B cell (primary cell): ENCODE data around the gene MPC2. TPM values are rescaled to one million over a fixed set of nuclear protein-coding genes. Genes with fewer than 3 reads are reported as not detected.

ENCODE experiments used
- ATAC-seq: fragments of 200-7000 bp; cut with Tn5 transposase; one replicate; pipeline ENCODE4 v1.10.0; 2021; ENCODE audit warnings: low read depth, mild to moderate bottlenecking, moderate number of reproducible peaks, moderate library complexity
- CTCF ChIA-PET: fragments of 350-600 bp; sonication (Branson Sonifier 250); formaldehyde crosslinking; loops from one replicate; lab custom pipeline; 2021; ENCODE audit warnings: antibody characterized with exemption, inconsistent platforms; lab: Charles Lee
- POLR2A ChIA-PET: fragments of 350-600 bp; sonication (Branson Sonifier 250); formaldehyde crosslinking; loops from one replicate; lab custom pipeline; 2021; ENCODE audit warnings: antibody characterized with exemption; lab: Charles Lee
- DNase-seq: peaks from one replicate; pipeline ENCODE4 v3.0.0; 2013
- H2AFZ ChIP-seq: 2 replicates; pipeline ENCODE4 v1.6.1; 2012; ENCODE audit warnings: mild to moderate bottlenecking, low read depth, low read length; ENCODE audit not compliant: insufficient read depth, poor library complexity, severe bottlenecking
- H3K27ac ChIP-seq, 2 donors: 1 replicate in 1 of 2; 2 replicates in 1 of 2; pipeline ENCODE4 v1.5.1; 2012 to 2013; ENCODE audit warnings: low read length in 2 of 2, mild to moderate bottlenecking in 2 of 2, moderate library complexity in 1 of 2
- H3K27me3 ChIP-seq, 4 experiments: fragments of 200-600 bp in 1 of 4; sonication (generic) in 1 of 4; replicated peaks in 1 of 4; 1 replicate in 2 of 4; 2 replicates in 2 of 4; pipeline versions ENCODE4 v1.6.1 to v1.7.0; 2013 to 2016; ENCODE audit warnings: low read length in 3 of 4, mild to moderate bottlenecking in 2 of 4, mixed read lengths in 1 of 4, moderate library complexity in 1 of 4; ENCODE audit not compliant: insufficient read depth in 4 of 4, control insufficient read depth in 3 of 4; ENCODE audit errors: control extremely low read depth in 1 of 4
- H3K36me3 ChIP-seq, 2 experiments: replicated peaks in 1 of 2; 1 replicate in 1 of 2; 2 replicates in 1 of 2; pipeline versions ENCODE4 v1.6.1 to v1.7.1; 2013; ENCODE audit warnings: low read length in 1 of 2; ENCODE audit not compliant: insufficient read depth in 2 of 2, control insufficient read depth in 1 of 2; ENCODE audit errors: control extremely low read depth in 1 of 2, extremely low read depth in 1 of 2
- H3K4me1 ChIP-seq, 2 donors: fragments of 200-600 bp in 1 of 2; sonication (generic) in 1 of 2; 1 replicate in 1 of 2; 2 replicates in 1 of 2; pipeline versions ENCODE4 v1.5.1 to v1.6.1; 2013 to 2017; ENCODE audit warnings: low read length in 2 of 2; ENCODE audit not compliant: control insufficient read depth in 2 of 2, insufficient read depth in 2 of 2
- H3K4me2 ChIP-seq: replicated peaks from 2 replicates; pipeline ENCODE3; 2012; ENCODE audit warnings: mild to moderate bottlenecking, low read depth, low read length; ENCODE audit not compliant: poor library complexity, severe bottlenecking
- H3K4me3 ChIP-seq, 5 experiments: fragments of 200-600 bp in 1 of 5; sonication (generic) in 1 of 5; 1 replicate in 3 of 5; 2 replicates in 2 of 5; pipeline versions ENCODE4 v1.5.1 to v1.7.0; 2011 to 2016; ENCODE audit warnings: low read length in 4 of 5, mild to moderate bottlenecking in 4 of 5, low read depth in 2 of 5, control low read depth in 1 of 5, moderate library complexity in 1 of 5; ENCODE audit not compliant: insufficient read depth in 1 of 5; ENCODE audit errors: control extremely low read depth in 1 of 5, extremely low read depth in 1 of 5
- H3K79me2 ChIP-seq: fragments of 200-600 bp; sonication (generic); one replicate; pipeline ENCODE4 v1.6.0; 2016; ENCODE audit warnings: low read length; ENCODE audit not compliant: control insufficient read depth, insufficient read depth
- H3K9ac ChIP-seq: fragments of 200-600 bp; sonication (generic); 2 replicates; pipeline ENCODE4 v1.6.1; 2017; ENCODE audit warnings: mild to moderate bottlenecking, low read length, moderate library complexity
- H3K9me3 ChIP-seq, 3 donors: one replicate each; pipeline versions ENCODE4 v1.6.1 to v1.7.1; 2013; ENCODE audit warnings: low read length in 2 of 3; ENCODE audit not compliant: control insufficient read depth in 2 of 3, insufficient read depth in 1 of 3; ENCODE audit errors: control extremely low read depth in 1 of 3
- H4K20me1 ChIP-seq: 2 replicates; pipeline ENCODE4 v1.6.0; 2012; ENCODE audit warnings: mild to moderate bottlenecking, low read length; ENCODE audit not compliant: insufficient read depth, control insufficient read depth, poor library complexity, severe bottlenecking
- H3K27ac Mint-ChIP-seq: one replicate; pipeline ENCODE4 v1.8.0; 2021; ENCODE audit warnings: mixed read lengths
- H3K27me3 Mint-ChIP-seq: one replicate; pipeline ENCODE4 v1.8.0; 2021; ENCODE audit warnings: mixed read lengths
- H3K4me1 Mint-ChIP-seq: one replicate; pipeline ENCODE4 v1.8.0; 2021; ENCODE audit warnings: mixed read lengths
- H3K4me3 Mint-ChIP-seq: one replicate; pipeline ENCODE4 v1.8.0; 2021; ENCODE audit warnings: mixed read lengths
- H3K9me3 Mint-ChIP-seq: one replicate; pipeline ENCODE4 v1.8.0; 2022; ENCODE audit warnings: mixed read lengths; ENCODE audit not compliant: insufficient read depth
- CTCF ChIP-seq: fragments of 200-600 bp; IDR thresholded peaks from one replicate; pipeline ENCODE4 v1.8.0; 2022; ENCODE audit warnings: antibody characterized with exemption, mild to moderate bottlenecking
- EZH2 ChIP-seq: IDR thresholded peaks from 2 replicates; pipeline ENCODE4 v1.6.1; 2012; ENCODE audit warnings: borderline replicate concordance, low read depth, mild to moderate bottlenecking, moderate library complexity, low read length; ENCODE audit not compliant: insufficient read depth, poor library complexity, severe bottlenecking
- WGBS: methylation state at CpG from one replicate; pipeline ENCODE4 v1.1.5; 2013; ENCODE audit warnings: missing lambda C conversion rate; ENCODE audit not compliant: insufficient coverage; 5-methylcytosine and 5-hydroxymethylcytosine counted together
- intact Hi-C: fragments of 100-400 bp; cut with micrococcal nuclease; formaldehyde crosslinking; loops from one replicate; pipeline ENCODE4 v1.10.0; 2022
- polyA plus RNA-seq: library from polyadenylated mRNA; depleted of rRNA; stranded (reverse); fragments of >200 nt; gene quantifications from 2 replicates; pipeline ENCODE4 v1.2.3, GENCODE V29; 2012
- total RNA-seq, 2 donors: library from RNA; stranded (reverse); fragments of 120-200 nt in 1 of 2; gene quantifications; 1 replicate in 1 of 2; 2 replicates in 1 of 2; pipeline versions ENCODE4 v1.2.3 to v1.2.4, GENCODE V29; 2013 to 2022

The MPC2 gene
- total and polyA plus RNA-seq, 2 donors (not counting 1 experiment from before 2014, with no cell fraction given) = 16.4 to 17.5 TPM

DNA sequence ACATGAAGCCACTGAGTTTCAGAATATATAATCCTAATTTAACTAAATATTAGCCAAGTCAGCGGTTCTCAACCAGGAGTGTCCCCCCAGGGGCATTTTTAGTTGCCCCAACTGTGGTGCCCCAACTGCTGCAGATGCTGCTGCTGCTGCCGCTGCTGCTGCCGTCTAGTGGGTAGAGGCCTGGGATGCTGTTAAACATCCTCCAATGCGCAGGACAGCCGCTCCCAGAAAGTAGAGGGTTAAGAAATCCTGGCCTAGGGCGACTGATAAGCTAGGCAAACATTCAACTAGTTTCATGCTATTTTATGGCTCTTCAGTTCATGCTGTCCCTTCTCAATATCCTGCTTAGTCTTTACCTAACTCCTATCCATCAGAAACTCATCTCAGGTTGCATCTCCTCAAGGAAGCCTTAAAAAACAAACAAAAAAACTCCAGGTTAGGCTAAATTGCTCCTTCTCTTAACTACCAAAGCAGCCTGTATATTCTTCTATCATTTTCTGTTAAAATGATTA is 10.3 kb downstream of the MPC2 start:
- 96% methylated on average over 5 of the region's 6 CpGs for WGBS
- H3K9ac ChIP-seq = no peak overlapping the region

More for the DNA sequence above, 10.3 kb downstream of the MPC2 start:
- intact Hi-C loops = no loop called here
- Histone ChIP-seq H3K4me2 (no peak overlapping the region), H3K27me3 (no peaks in the 10 kb centered on the region), H3K36me3 (peaks cover 2 to 5% of the 10 kb centered on the region in 2 experiments), H3K4me1 (peaks cover 0 to 4% of the 10 kb centered on the region in 2 donors), H2AFZ (no peak overlapping the region), H3K27ac (no peak overlapping the region), H4K20me1 (peaks cover 8% of the 10 kb centered on the region), H3K79me2 (peaks cover 51% of the 10 kb centered on the region), H3K9me3 (no peaks in the 10 kb centered on the region), H3K4me3 (no peak overlapping the region)
- DNase-seq = no peak
- ChIA-PET CTCF (interaction anchor here (1.0 kb wide), 1 partner anchor 156 kb away, joined by 3 read pairs; no protein-coding TSS in a partner anchor), POLR2A (no interaction called here)
- TF ChIP-seq CTCF (no peak), EZH2 (no peak)
- Mint-ChIP-seq H3K4me1 (peaks cover 20% of the 10 kb centered on the region), H3K27ac (no peak overlapping the region), H3K27me3 (no peaks in the 10 kb centered on the region), H3K9me3 (no peaks in the 10 kb centered on the region), H3K4me3 (no peak overlapping the region)
- ATAC-seq = no peak
